ENCODE results near the gene THADA.
"Not testable (repeated sequence)": the region's sequence is repeated elsewhere in the genome, so short reads cannot be mapped to it uniquely, and the experiment has no call there.

THADA gene

GRCh38 chr2:43414586-43415135 lies 181.2 kb downstream of the THADA start:
- no peak for DNase-seq (ENCODE audit: low read depth)

DNA sequence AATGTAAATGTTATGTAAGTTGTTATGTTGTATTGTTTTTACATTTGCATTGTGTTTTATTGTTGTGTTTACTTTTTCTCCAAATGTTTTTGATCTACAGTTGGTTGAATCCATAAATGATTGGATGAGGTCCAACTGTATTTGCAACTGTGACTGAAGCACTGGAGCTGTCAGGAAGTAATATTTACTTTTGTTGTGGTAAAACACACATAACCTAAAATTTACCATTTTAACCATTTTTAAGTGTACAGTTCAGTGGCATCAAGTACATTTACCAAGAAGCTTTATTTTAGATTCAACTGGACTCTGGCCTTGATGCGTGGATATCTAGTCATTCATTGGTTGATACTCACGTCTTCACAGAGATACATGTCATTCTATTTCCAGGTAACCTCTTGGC lies 181.8 kb downstream of the THADA start:
- no peak for DNase-seq (ENCODE audit: low read depth)

GRCh38 chr2:43412114-43412753 lies 183.6 kb downstream of the THADA start:
- DNase-seq (ENCODE audit: low read depth) = no peak

- DNase-seq (ENCODE audit: low read depth) = no peak
These were observed 185.7 kb downstream of the THADA start for GRCh38 chr2:43410055-43410604.

DNA sequence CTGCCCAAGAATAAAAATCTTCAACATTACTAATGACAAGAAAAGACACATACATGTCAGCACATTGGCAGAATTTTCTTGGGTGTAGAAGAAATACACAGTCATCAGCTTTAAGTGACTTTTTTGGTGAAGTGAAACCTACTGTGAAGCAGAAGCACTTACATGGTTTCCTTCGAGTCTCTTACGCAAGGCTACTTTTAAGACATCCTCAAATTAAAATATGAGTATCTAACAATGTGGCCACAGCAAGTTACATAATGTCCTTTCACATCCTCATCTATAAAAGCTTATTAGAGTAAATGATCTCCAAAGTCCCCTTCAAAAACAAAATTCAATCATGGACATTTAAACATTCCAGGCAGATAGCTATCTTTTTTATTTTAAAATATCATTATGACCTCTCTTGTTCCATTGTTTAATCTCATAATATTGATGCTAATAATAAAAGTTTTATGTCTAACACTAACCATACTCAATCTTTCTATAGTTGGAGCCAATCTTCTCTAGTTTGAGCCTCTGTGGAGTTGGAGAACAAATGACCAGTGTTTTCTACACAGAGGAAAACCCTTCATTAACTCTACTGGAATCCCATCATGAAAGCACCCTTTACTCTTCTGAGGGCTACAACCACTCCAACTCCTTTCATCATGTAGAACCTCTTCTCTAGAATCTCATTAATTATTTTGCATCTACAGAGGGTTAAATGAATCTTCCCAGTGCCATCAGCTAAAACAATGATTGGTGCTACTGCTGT lies 187.3 kb downstream of the THADA start:
- DNase-seq (ENCODE audit: low read depth) = no peak

- no peak for DNase-seq (ENCODE audit: low read depth)
These were observed 187.9 kb downstream of the THADA start for GRCh38 chr2:43407935-43408334.

GRCh38 chr2:43406651-43407279 lies 189.1 kb downstream of the THADA start:
- DNase-seq (ENCODE audit: low read depth) = no peak

DNA sequence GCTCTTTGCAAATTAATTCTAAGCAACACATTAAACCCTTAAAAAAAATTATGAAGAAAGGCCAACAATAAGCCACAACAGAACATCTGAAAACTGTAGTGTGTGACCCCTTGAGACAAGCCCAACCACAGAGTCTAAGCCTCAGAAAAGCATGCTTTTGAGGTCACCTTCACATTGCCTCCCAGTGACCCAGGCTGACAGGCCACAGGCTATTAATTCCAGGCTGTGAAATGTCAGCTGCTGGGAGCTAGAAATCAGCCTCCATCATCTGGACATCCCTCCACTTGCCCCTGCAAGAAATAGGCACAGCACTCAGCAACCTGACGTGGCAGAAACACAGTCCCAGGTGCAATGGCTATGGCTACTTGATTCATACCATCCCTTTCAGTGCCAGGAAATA lies 190.0 kb downstream of the THADA start:
- no peak for DNase-seq (ENCODE audit: low read depth)

- no peak for DNase-seq (ENCODE audit: low read depth)
These were observed 193.3 kb downstream of the THADA start for GRCh38 chr2:43402452-43402937.

DNA sequence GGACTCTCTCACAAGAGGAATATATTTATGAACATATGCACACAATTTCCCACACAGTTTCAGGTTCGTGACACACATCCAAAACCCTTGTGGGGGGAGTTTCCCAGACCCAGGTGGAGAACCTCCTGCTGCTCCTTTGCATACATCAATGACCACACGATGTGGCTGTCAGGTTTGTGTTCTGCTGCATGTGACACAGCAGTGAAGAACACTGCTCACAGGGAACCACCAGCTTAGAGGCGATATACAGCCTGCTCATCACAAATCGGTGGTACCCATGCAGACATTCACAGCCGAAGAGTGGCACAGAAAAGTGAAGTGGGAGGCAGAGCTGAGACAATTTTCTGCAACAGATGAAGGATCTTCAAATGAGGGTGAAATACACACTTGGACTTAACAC lies 193.8 kb downstream of the THADA start:
- no peak for DNase-seq (ENCODE audit: low read depth)

- DNase-seq (ENCODE audit: low read depth) = no peak
These were observed 195.3 kb downstream of the THADA start for GRCh38 chr2:43400508-43400907.

GRCh38 chr2:43399515-43400264 lies 196.1 kb downstream of the THADA start:
- DNase-seq (ENCODE audit: low read depth) = no peak

DNA sequence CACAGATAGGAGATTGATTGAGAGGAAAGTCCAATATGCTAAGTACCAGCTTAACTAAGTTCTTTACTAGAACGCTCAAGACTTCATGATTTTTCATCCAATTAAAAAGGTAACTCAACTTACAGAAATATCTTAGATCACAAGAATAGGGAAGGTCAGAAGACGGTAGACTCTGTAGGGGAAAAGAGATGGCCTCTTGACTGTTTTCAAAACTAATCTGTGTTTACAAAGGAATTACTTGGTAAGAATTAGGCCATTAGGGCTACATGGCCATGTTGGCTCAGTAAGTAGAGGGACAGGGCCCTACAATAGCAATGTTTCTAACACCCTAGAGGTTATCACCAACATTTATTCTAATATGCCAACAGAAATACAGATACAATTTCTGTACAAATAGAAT lies 196.7 kb downstream of the THADA start:
- no peak for DNase-seq (ENCODE audit: low read depth)

GRCh38 chr2:43397821-43398220 lies 198.0 kb downstream of the THADA start:
- DNase-seq (ENCODE audit: low read depth) = no peak

- no peak for DNase-seq (ENCODE audit: low read depth)
These were observed 198.4 kb downstream of the THADA start for GRCh38 chr2:43397411-43397810.

GRCh38 chr2:43396344-43396743 lies 199.5 kb downstream of the THADA start:
- DNase-seq (ENCODE audit: low read depth) = not testable (repeated sequence)

GRCh38 chr2:43393918-43394317 lies 201.9 kb downstream of the THADA start:
- no peak for DNase-seq (ENCODE audit: low read depth)

DNA sequence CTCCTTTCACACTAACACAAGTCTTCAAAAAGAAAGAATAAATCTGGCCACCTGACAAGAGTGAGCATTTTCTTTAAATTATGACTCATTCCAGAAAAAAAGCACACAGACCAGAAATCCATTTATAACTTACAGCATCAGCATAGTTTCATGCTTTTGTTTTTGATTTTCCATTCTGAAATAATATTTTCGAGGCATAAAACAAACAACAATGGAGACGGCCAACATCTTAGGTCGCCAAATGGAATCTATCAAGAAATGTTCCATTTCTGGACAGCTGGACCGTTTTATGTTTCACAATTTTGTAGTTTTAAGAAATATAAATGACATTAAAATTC lies 204.0 kb downstream of the THADA start:
- no peak for DNase-seq (ENCODE audit: low read depth)

GRCh38 chr2:43391201-43391877 lies 204.5 kb downstream of the THADA start:
- no peak for DNase-seq (ENCODE audit: low read depth)

- no peak for DNase-seq (ENCODE audit: low read depth)
These were observed 206.0 kb downstream of the THADA start for GRCh38 chr2:43389581-43390466.
